T-cell (primary cell): ENCODE results near the gene CNTNAP5. TPM values are rescaled to one million over a fixed set of nuclear protein-coding genes. Genes with fewer than 3 reads are reported as not detected.

Experiments
- ATAC-seq, 4 experiments: fragments of 200-7000 bp in 3 of 4; fragments of 150-1000 bp in 1 of 4; cut with Tn5 transposase; replicated peaks in 1 of 4; 1 replicate in 3 of 4; 2 replicates in 1 of 4; pipeline ENCODE4 v1.10.0; 2021; ENCODE audit warnings: moderate library complexity in 3 of 4, mild to moderate bottlenecking in 2 of 4, moderate number of reproducible peaks in 1 of 4
- CTCF ChIA-PET, 2 donors: fragments of 300-600 bp; sonication (Branson Sonifier 250); formaldehyde crosslinking; loops; one replicate each; lab custom pipeline; 2022; ENCODE audit warnings: antibody characterized with exemption in 2 of 2; lab: Charles Lee
- POLR2A ChIA-PET, 2 donors: fragments of 300-600 bp; sonication (Branson Sonifier 250); formaldehyde crosslinking; loops; one replicate each; lab custom pipeline; 2022; ENCODE audit warnings: antibody characterized with exemption in 2 of 2; lab: Charles Lee
- DNase-seq, 35 experiments: peaks; one replicate each; pipeline versions ENCODE4 v3.0.0 to v3.0.0-alpha.2; 2013 to 2023
- H3K27ac ChIP-seq: one replicate; pipeline ENCODE4 v1.5.1; 2013; ENCODE audit warnings: low read length
- H3K27me3 ChIP-seq, 2 experiments: replicated peaks in 1 of 2; 1 replicate in 1 of 2; 2 replicates in 1 of 2; pipeline versions ENCODE4 v1.6.1 to v1.7.0; 2013; ENCODE audit warnings: low read length in 1 of 2, mixed read lengths in 1 of 2; ENCODE audit not compliant: control insufficient read depth in 2 of 2, insufficient read depth in 2 of 2; ENCODE audit errors: extremely low read depth in 1 of 2
- H3K36me3 ChIP-seq, 2 donors: 1 replicate in 1 of 2; 2 replicates in 1 of 2; pipeline versions ENCODE4 v1.6.1 to v1.7.0; 2013; ENCODE audit warnings: low read length in 1 of 2; ENCODE audit not compliant: control insufficient read depth in 2 of 2, insufficient read depth in 1 of 2; ENCODE audit errors: extremely low read depth in 1 of 2
- H3K4me1 ChIP-seq, 2 experiments: 1 replicate in 1 of 2; 2 replicates in 1 of 2; pipeline versions ENCODE4 v1.6.1 to v1.7.0; 2013; ENCODE audit warnings: low read length in 2 of 2, mixed read lengths in 1 of 2; ENCODE audit not compliant: insufficient read depth in 2 of 2, control insufficient read depth in 1 of 2; ENCODE audit errors: extremely low read depth in 1 of 2
- H3K4me3 ChIP-seq, 2 donors: 1 replicate in 1 of 2; 2 replicates in 1 of 2; pipeline versions ENCODE4 v1.5.1 to v1.7.0; 2013; ENCODE audit warnings: mild to moderate bottlenecking in 2 of 2, low read length in 1 of 2, moderate library complexity in 1 of 2; ENCODE audit not compliant: control insufficient read depth in 1 of 2; ENCODE audit errors: extremely low read depth in 1 of 2
- H3K9me3 ChIP-seq: 2 replicates; pipeline ENCODE4 v1.7.0; 2013
- H3K27ac Mint-ChIP-seq, 2 donors: one replicate each; pipeline ENCODE4 v1.8.0; 2020 to 2021; ENCODE audit warnings: mild to moderate bottlenecking in 2 of 2, mixed read lengths in 2 of 2
- H3K27me3 Mint-ChIP-seq, 2 donors: one replicate each; pipeline ENCODE4 v1.8.0; 2021 to 2022; ENCODE audit warnings: mixed read lengths in 2 of 2
- H3K36me3 Mint-ChIP-seq: one replicate; pipeline ENCODE4 v1.8.0; 2021; ENCODE audit warnings: mixed read lengths
- H3K4me1 Mint-ChIP-seq, 3 donors: one replicate each; pipeline ENCODE4 v1.8.0; 2020 to 2022; ENCODE audit warnings: mixed read lengths in 3 of 3, mild to moderate bottlenecking in 1 of 3
- H3K4me3 Mint-ChIP-seq, 3 donors: one replicate each; pipeline ENCODE4 v1.8.0; 2020 to 2022; ENCODE audit warnings: mild to moderate bottlenecking in 3 of 3, mixed read lengths in 3 of 3, moderate library complexity in 3 of 3
- H3K9me3 Mint-ChIP-seq, 3 donors: one replicate each; pipeline ENCODE4 v1.8.0; 2020 to 2022; ENCODE audit warnings: mixed read lengths in 3 of 3
- WGBS: methylation state at CpG from one replicate; pipeline ENCODE4 v1.1.5; 2013; ENCODE audit warnings: missing lambda C conversion rate; ENCODE audit not compliant: insufficient coverage; 5-methylcytosine and 5-hydroxymethylcytosine counted together
- total RNA-seq, 35 experiments: library from RNA in 6 of 35; stranded (reverse) in 6 of 35; fragments of 120-200 nt in 1 of 35; gene quantifications; one replicate each; pipeline versions ENCODE4 v1.2.1 to v1.2.4 and lab custom pipeline; 2013 to 2026

CNTNAP5 gene
- total RNA-seq, 5 donors from 2014 or later (not counting 1 experiment from before 2014, with no cell fraction given) = not detected

- Histone ChIP-seq H3K27ac (no peak overlapping the region), H3K36me3 (no peaks in the 10 kb centered on the region), H3K4me1 (no peaks in the 10 kb centered on the region), H3K9me3 (no peaks in the 10 kb centered on the region), H3K27me3 (no peaks in the 10 kb centered on the region), H3K4me3 (no peak overlapping the region)
- peaks cover 8 to 16% (median 10%) of the 10 kb centered on the region in 3 donors for H3K9me3 Mint-ChIP-seq
- no peaks in the 10 kb centered on the region for H3K4me1 Mint-ChIP-seq
- no peak overlapping the region for H3K4me3 Mint-ChIP-seq
- H3K27me3 Mint-ChIP-seq = no peaks in the 10 kb centered on the region
- no peak overlapping the region for H3K27ac Mint-ChIP-seq
- ChIA-PET CTCF (interaction anchor here in 1 of 2 donors (0.5 kb wide), 1 partner anchor 1330 kb away, joined by 3 read pairs; no protein-coding TSS in a partner anchor), POLR2A (no interaction called here)
- DNase-seq (no peak), ATAC-seq (no peak)
- no peaks in the 10 kb centered on the region for H3K36me3 Mint-ChIP-seq
Observed at GRCh38 chr2:124301915-124302314, 276.8 kb downstream of the CNTNAP5 start.

- CTCF ChIA-PET = no interaction called here
- Histone ChIP-seq H3K4me3 (no peak overlapping the region), H3K4me1 (no peaks in the 10 kb centered on the region), H3K9me3 (no peaks in the 10 kb centered on the region), H3K27ac (no peak overlapping the region), H3K36me3 (no peaks in the 10 kb centered on the region), H3K27me3 (no peaks in the 10 kb centered on the region)
- POLR2A ChIA-PET = no interaction called here
- H3K4me3 Mint-ChIP-seq = no peak overlapping the region
- no peaks in the 10 kb centered on the region for H3K36me3 Mint-ChIP-seq
- no peaks in the 10 kb centered on the region for H3K4me1 Mint-ChIP-seq
- no peak overlapping the region for H3K27ac Mint-ChIP-seq
- H3K27me3 Mint-ChIP-seq = no peaks in the 10 kb centered on the region
- ATAC-seq (no peak), DNase-seq (no peak)
- H3K9me3 Mint-ChIP-seq = peaks cover 10 to 11% (median 11%) of the 10 kb centered on the region in 3 donors
- 86% methylated on average over 1 of the region's 1 CpG for WGBS
Observed at GRCh38 chr2:124308319-124309062, 283.4 kb downstream of the CNTNAP5 start.

GRCh38 chr2:124309563-124310138 is 284.6 kb downstream of the CNTNAP5 start:
- WGBS = 90% methylated on average over 4 of the region's 8 CpGs
- CTCF ChIA-PET = no interaction called here

GRCh38 chr2:124310671-124311070 is 285.6 kb downstream of the CNTNAP5 start:
- ChIA-PET POLR2A (no interaction called here), CTCF (no interaction called here)
- no peak overlapping the region for H3K4me3 ChIP-seq
- no peaks in the 10 kb centered on the region for H3K9me3 ChIP-seq
- 75% methylated on average over 2 of the region's 4 CpGs for WGBS
- H3K36me3 ChIP-seq = no peaks in the 10 kb centered on the region
- ATAC-seq = no peak
- Mint-ChIP-seq H3K4me1 (no peaks in the 10 kb centered on the region), H3K36me3 (no peaks in the 10 kb centered on the region), H3K4me3 (no peak overlapping the region), H3K9me3 (peaks cover 11 to 13% (median 12%) of the 10 kb centered on the region in 3 donors), H3K27ac (no peak overlapping the region), H3K27me3 (no peaks in the 10 kb centered on the region)
- DNase-seq = no peak
- no peaks in the 10 kb centered on the region for H3K27me3 ChIP-seq
- H3K27ac ChIP-seq = no peak overlapping the region
- H3K4me1 ChIP-seq = no peaks in the 10 kb centered on the region

More at GRCh38 chr2:124309563-124310138, 284.6 kb downstream of the CNTNAP5 start:
- H3K27me3 ChIP-seq = no peaks in the 10 kb centered on the region
- no peaks in the 10 kb centered on the region for H3K4me1 ChIP-seq
- Mint-ChIP-seq H3K27ac (no peak overlapping the region), H3K4me1 (no peaks in the 10 kb centered on the region), H3K9me3 (peaks cover 10 to 11% (median 11%) of the 10 kb centered on the region in 3 donors), H3K36me3 (no peaks in the 10 kb centered on the region), H3K27me3 (no peaks in the 10 kb centered on the region), H3K4me3 (no peak overlapping the region)
- DNase-seq = no peak
- H3K36me3 ChIP-seq = no peaks in the 10 kb centered on the region
- H3K27ac ChIP-seq = no peak overlapping the region
- no peak overlapping the region for H3K4me3 ChIP-seq
- ATAC-seq = no peak
- H3K9me3 ChIP-seq = no peaks in the 10 kb centered on the region
- POLR2A ChIA-PET = no interaction called here

GRCh38 chr2:124314084-124314483 is 289.0 kb downstream of the CNTNAP5 start:
- WGBS = 87% methylated on average over 8 of the region's 8 CpGs
- no peak for DNase-seq
- no peaks in the 10 kb centered on the region for H3K27me3 Mint-ChIP-seq
- no peaks in the 10 kb centered on the region for H3K4me1 ChIP-seq
- no peak overlapping the region for H3K27ac Mint-ChIP-seq
- no peak for ATAC-seq
- H3K36me3 ChIP-seq = no peaks in the 10 kb centered on the region
- no peak overlapping the region for H3K4me3 ChIP-seq
- H3K9me3 Mint-ChIP-seq = peaks cover 5 to 11% (median 7%) of the 10 kb centered on the region in 3 donors
- CTCF ChIA-PET = no interaction called here
- no peaks in the 10 kb centered on the region for H3K27me3 ChIP-seq
- H3K4me3 Mint-ChIP-seq = no peak overlapping the region
- no peak overlapping the region for H3K27ac ChIP-seq
- no peaks in the 10 kb centered on the region for H3K4me1 Mint-ChIP-seq
- POLR2A ChIA-PET = no interaction called here
- H3K9me3 ChIP-seq = no peaks in the 10 kb centered on the region
- H3K36me3 Mint-ChIP-seq = no peaks in the 10 kb centered on the region

GRCh38 chr2:124315221-124315880 is 290.3 kb downstream of the CNTNAP5 start:
- H3K4me1 Mint-ChIP-seq = no peaks in the 10 kb centered on the region
- POLR2A ChIA-PET = no interaction called here
- no peaks in the 10 kb centered on the region for H3K4me1 ChIP-seq
- DNase-seq = no peak
- H3K9me3 ChIP-seq = no peaks in the 10 kb centered on the region
- peaks cover 5 to 11% (median 10%) of the 10 kb centered on the region in 3 donors for H3K9me3 Mint-ChIP-seq
- no peak overlapping the region for H3K4me3 ChIP-seq
- H3K36me3 ChIP-seq = no peaks in the 10 kb centered on the region
- no peaks in the 10 kb centered on the region for H3K27me3 ChIP-seq
- H3K36me3 Mint-ChIP-seq = no peaks in the 10 kb centered on the region
- CTCF ChIA-PET = no interaction called here
- H3K27me3 Mint-ChIP-seq = no peaks in the 10 kb centered on the region
- WGBS = no CpG with 5 or more reads among the region's 6 CpGs
- H3K27ac Mint-ChIP-seq = no peak overlapping the region
- no peak for ATAC-seq
- H3K4me3 Mint-ChIP-seq = no peak overlapping the region
- H3K27ac ChIP-seq = no peak overlapping the region
